Stimulated activated CD4-positive, alpha-beta T cell treated with anti-CD3 and anti-CD28 coated beads, Interleukin-1b, Interleukin-23, amount 100 ng/mL, for 4 hours (primary cell): ENCODE results near the gene FOXK2.
"Not testable (repeated sequence)": the region's sequence is repeated elsewhere in the genome, so short reads cannot be mapped to it uniquely, and the experiment has no call there.

ENCODE experiments used
- DNase-seq, 2 donors: peaks; one replicate each; pipeline ENCODE4 v3.0.0-alpha.2; 2020; ENCODE audit warnings: low read depth in 2 of 2

FOXK2 gene

DNA sequence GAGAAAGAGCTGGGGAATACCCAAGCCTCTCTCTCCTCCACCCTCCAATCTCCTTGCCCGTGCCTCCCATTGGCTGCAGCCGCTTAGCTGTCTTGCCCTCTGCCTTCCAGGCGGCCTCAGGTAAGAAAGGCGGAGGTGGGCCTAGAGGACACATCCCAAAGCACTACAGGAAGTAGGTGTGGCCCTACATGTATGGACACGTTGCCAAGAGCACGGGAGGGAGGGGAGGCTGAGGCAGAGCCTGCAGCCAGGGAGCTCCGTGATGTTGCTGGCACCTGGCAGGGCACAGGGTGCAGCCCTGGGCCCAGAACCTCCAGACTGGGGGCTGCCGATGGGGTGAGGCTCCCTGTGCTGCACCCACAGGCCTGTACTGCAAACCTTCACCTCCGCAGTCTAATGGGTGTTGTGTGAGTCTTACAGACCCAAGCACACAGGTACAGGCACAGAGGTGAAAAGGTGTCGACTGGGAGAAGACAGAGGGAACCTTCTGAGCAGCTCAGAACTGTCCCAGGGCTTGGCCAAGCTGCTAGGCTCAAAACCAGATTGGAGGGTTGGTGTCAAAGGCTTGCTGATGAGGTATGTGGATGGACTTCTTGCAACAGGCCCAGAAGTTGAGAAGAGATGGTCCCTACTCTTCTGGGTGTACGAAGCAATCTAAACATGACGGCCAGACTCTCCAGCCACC, 23.5 kb upstream of the FOXK2 start:
- DNase-seq: no peak

DNA sequence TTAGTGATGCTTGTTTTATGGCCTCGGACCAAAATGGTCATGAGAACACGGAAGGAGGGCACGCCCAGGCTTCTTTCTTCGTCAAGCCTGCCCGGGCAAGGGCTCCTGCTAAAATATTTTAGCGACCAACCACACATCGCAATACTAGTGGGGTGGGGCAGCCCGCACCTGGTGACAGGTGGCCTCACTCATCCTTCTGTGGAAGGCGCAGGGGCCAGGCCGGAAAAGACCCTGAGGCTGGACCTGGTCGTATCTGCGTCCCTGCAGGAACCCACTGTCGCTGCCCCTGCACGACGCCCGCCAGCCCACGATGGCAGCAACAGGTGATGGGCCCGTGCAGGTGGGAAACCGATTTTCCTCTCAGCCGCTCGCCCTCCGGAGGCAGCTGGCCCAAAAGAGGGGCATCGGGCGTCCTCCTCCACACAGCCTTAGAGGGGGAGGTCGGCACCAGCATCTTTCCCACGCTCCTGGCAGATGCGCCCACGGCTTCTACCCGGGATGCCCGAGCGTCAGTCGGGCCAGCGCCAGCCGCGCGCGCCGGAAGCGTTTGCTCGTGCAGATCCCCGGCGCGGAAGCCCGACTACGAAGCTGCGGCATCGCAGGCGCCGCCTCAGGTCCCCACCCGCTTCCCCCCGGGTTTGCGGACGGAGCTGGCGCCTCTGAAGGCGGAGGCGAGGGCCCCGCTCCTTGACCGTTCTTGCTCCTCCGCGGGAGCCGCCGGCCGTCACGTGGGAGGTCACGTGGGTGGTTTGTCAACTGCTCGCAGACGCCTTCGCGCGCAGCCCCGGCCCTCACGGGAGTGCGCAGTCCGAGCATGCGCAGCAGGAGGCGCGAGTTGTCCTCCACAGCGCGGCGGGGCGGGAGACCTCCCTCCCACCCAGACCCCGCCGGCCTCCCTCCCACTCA, 22.8 kb upstream of the FOXK2 start:
- peak; percentile 79 to 88 for DNase-seq

- no peak for DNase-seq
These were observed 21.8 kb upstream of the FOXK2 start for GRCh38 chr17:82497483-82498405.

- no peak for DNase-seq
These were observed 17.3 kb upstream of the FOXK2 start for GRCh38 chr17:82502207-82502606.

- no peak for DNase-seq
These were observed 16.3 kb upstream of the FOXK2 start for GRCh38 chr17:82503094-82503727.

DNA sequence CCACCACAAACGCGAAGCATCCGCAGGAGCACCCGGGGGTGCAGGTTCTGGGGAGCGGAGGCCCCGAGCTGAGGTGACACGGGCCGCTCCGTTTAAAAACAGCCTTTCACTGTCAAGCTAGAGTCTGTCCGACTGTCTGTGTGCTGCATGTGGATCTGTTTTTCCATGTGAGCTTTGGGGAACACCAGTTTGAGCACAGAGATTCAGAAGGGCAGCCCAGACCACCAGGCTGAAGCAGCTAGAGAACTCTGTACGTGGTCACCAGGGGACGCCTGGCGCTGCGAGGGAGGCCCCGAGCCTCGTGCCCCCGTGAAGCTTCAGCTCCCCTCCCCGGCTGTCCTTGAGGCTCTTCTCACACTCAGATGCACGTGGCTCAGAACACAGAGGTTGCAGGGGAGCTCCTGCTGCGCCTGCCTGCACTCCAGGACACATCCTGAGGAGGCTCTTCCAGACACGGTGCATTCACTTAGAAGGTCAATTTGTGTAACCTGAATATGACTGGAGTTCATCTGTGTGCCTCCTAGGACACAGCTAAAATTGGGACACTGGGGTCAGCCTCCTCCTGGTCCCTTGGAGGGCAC, 15.7 kb upstream of the FOXK2 start:
- DNase-seq: no peak

DNA sequence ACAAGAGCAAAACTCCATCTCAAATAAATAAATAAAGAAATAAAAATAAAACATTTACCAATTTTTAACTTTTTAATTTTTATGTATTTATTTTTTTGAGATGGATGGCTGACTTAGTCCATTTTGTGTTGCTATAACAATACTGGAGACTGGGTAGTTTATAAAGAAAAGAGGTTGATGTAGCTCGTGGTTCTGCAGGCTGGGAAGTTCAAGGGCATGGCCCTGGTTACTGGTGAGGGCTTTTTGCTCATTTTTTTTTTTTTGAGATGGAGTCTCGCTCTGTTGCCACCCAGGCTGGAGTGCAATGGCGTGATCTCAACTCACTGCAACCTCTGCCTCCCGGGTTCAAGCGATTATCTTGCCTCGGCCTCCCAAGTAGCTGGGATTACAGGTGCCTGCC, 14.2 kb upstream of the FOXK2 start:
- no peak for DNase-seq

- DNase-seq: not testable (repeated sequence)
These were observed 13.1 kb upstream of the FOXK2 start for GRCh38 chr17:82506402-82506801.

GRCh38 chr17:82507631-82508175, 11.8 kb upstream of the FOXK2 start:
- no peak for DNase-seq

GRCh38 chr17:82511642-82512041, 7.9 kb upstream of the FOXK2 start:
- DNase-seq: not testable (repeated sequence)

DNA sequence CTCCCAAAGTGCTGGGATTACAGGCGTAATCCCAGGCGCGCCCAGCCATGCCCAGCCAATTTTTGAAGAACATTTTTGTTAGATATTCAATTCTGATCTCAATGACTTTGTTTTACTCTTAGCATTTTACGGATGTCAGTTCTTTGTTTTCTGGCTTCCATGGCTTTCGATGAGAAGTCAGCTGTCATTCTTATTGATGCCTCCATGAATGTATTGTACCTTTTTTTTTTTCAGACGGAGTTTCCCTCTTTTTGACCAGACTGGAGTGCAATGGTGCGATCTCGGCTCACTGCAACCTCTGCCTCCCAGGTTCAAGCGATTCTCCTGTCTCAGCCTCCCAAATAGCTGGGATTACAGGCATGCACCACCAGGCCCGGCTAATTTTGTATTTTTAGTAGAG, 5.7 kb upstream of the FOXK2 start:
- DNase-seq: not testable (repeated sequence)

GRCh38 chr17:82517230-82517865, 2.2 kb upstream of the FOXK2 start:
- no peak for DNase-seq

DNA sequence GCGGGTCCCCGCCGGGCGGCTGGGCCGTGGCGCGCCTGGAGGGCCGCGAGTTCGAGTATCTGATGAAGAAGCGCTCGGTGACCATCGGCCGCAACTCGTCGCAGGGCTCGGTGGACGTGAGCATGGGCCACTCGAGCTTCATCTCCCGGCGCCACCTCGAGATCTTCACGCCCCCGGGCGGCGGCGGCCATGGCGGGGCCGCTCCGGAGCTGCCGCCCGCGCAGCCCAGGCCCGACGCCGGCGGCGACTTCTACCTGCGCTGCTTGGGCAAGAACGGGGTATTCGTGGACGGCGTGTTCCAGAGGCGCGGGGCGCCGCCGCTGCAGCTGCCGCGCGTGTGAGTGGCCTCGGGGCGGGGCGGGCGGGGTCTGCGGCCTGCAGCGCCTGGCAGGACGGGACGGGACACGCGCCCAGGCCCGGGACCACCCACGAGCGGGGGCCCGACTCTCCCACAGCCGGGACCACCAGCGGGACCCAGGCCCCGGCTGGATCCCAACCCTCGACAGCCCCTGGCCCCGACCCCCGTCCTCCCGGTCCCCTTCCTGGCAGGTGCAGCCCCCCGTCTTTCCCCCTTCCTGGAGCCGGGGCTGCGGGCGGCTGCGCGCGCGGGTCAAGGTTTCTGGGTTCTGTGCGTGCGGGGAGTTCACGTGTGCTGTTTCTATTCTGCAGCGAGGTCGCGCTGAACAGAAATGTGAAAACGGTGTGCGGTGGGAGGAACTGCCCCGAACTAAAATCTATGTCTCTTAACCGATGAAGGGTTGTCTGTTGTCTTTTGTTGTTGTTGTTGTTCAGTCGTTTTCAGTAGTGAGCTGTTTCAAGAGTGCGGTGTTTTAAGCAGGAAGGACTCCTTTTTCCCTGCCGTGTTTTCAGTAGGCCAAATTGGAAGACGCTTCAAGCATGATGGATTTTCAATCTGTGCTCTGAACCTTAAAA, 705 bp downstream of the FOXK2 start:
- DNase-seq: peak; percentile 14 to 21

DNA sequence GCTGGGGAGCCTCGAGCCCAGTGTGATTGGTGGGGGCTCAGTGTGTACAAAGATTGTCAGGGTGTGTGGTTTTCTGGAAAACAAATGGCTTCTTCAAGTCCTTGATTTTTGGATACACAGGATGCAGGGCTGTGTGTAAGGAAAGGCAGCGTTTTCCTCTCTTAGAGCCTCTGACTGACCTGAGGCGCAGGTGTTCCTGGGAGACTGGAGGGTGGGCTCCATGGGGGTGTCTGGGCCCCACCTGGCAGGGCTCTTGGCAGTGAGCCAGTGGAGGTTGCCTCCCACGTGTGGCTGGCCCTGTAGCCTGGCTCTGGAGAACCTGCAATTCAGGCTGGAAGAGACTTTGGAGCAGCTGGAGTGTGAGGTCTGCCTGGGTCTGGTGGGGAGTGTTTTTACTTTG, 5.0 kb downstream of the FOXK2 start:
- DNase-seq: no peak

DNA sequence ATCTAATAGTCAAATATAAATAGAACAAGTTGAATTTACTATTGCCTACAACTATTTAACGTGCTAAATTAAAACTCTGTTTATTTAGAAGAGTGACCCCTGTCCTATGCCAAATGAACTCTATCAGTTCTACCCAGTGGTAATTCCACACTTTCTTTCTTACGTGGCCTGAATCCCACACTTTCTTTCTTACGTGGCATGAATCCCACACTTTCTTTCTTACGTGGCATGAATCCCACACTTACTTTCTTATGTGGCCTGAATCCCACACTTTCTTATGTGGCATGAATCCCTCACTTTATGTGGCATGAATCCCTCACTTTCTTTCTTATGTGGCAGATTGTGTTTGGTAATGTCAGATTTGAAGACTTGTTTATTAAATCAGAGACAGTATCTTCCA, 6.2 kb downstream of the FOXK2 start:
- DNase-seq: no peak

GRCh38 chr17:82527898-82528297, 8.4 kb downstream of the FOXK2 start:
- no peak for DNase-seq

DNA sequence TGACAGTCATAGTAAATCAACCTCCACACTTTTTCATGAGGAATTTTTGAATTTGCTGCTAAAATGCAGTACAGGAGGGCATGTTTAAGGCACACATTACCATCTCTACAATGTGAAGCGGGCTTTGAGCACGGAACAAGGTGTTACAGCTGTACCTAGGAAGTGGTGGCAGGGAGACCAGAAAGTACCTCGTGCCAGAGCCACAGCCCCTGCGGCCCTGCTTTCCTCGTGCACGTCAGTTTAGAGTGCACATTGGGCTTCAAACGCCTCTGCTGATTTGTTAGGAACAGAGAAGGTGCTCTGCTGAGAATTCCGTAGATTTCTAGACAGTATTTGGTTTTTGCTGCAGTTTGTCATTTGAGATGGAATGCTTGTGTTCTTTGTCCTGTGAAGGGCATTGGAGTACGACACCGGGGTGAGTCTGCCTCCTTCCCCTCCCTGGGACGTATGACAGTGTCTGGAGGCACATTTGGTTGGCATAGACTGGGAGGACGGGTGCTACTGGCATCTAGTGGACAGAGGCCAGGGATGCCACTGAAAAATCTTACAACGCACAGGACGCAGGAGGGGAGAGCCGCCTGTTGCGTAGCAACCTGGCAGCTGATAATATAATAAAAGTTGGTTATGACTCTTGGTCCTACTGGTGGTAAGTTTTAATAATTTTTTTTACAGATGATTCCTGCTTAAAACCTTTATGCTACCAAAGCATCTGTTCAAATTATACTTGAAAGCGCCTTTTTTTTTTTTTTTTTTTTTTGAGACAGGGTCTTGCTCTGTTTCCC, 9.1 kb downstream of the FOXK2 start:
- no peak for DNase-seq

DNA sequence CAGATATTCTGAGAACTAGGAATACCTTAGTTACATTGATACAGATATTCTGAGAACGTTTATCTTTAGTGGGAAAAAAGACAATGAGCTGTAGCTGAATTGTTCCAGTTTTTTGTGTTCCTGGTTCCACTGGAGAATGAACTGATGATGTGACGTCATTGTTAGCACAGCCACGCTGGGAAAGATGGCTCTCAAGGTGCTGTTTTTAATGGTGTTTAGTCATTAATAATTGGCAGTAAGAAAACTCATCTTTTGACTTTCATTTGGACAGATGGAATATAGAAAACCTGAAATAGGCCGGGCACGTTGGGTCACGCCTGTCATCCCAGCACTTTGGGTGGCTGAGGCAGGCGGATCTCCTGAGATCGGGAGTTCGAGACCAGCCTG, 10.4 kb downstream of the FOXK2 start:
- no peak for DNase-seq
